Astrocyte (in vitro differentiated cells and primary cell): Measurements from ENCODE around the gene SCN2B. TPM values are rescaled to one million over a fixed set of nuclear protein-coding genes. Genes with fewer than 3 reads are reported as not detected.

Experiments
- DNase-seq: peaks from one replicate; pipeline ENCODE4 v3.0.0-alpha.2; 2010; ENCODE audit warnings: low read depth
- FAIRE-seq: peaks from 2 replicates; lab custom pipeline; 2011; peaks lifted over from hg19 to GRCh38; lab: Jason Lieb, UNC
- H2AFZ ChIP-seq: 2 replicates; pipeline ENCODE4 v1.6.0; 2012; ENCODE audit warnings: low read depth, low read length, inconsistent platforms
- H3K27ac ChIP-seq: 2 replicates; pipeline ENCODE4 v1.5.1; 2011; ENCODE audit warnings: low read depth, low read length, inconsistent platforms
- H3K27me3 ChIP-seq: 2 replicates; pipeline ENCODE4 v1.6.0; 2011; ENCODE audit warnings: low read length, inconsistent platforms; ENCODE audit not compliant: insufficient read depth
- H3K36me3 ChIP-seq: 2 replicates; pipeline ENCODE4 v1.5.1; 2011; ENCODE audit warnings: low read length, inconsistent platforms; ENCODE audit not compliant: insufficient read depth
- H3K4me1 ChIP-seq: 2 replicates; pipeline ENCODE4 v1.5.1; 2011; ENCODE audit warnings: low read length, inconsistent platforms; ENCODE audit not compliant: insufficient read depth
- H3K4me2 ChIP-seq: 2 replicates; pipeline ENCODE4 v1.6.0; 2012; ENCODE audit warnings: low read length, inconsistent platforms
- H3K4me3 ChIP-seq: 2 replicates; pipeline ENCODE4 v1.5.1; 2011; ENCODE audit warnings: low read depth, mild to moderate bottlenecking, low read length, inconsistent platforms; ENCODE audit not compliant: insufficient read depth
- H3K79me2 ChIP-seq: 2 replicates; pipeline ENCODE4 v1.6.0; 2012; ENCODE audit warnings: mild to moderate bottlenecking, low read length, inconsistent platforms; ENCODE audit not compliant: insufficient read depth
- H3K9ac ChIP-seq: 2 replicates; pipeline ENCODE4 v1.6.0; 2012; ENCODE audit warnings: mild to moderate bottlenecking, low read length, inconsistent platforms
- H3K9me3 ChIP-seq: 2 replicates; pipeline ENCODE4 v1.5.1; 2012; ENCODE audit warnings: low read depth, mild to moderate bottlenecking, low read length, inconsistent platforms; ENCODE audit not compliant: insufficient read depth
- H4K20me1 ChIP-seq: 2 replicates; pipeline ENCODE4 v1.6.0; 2012; ENCODE audit warnings: low read length, inconsistent platforms; ENCODE audit not compliant: insufficient read depth
- H3K27ac Mint-ChIP-seq: one replicate; pipeline ENCODE4 v1.8.0; 2021; ENCODE audit warnings: mild to moderate bottlenecking, mixed read lengths; ENCODE audit not compliant: unreplicated experiment
- H3K27me3 Mint-ChIP-seq: one replicate; pipeline ENCODE4 v1.8.0; 2021; ENCODE audit warnings: low read depth, mixed read lengths; ENCODE audit not compliant: unreplicated experiment
- H3K36me3 Mint-ChIP-seq: one replicate; pipeline ENCODE4 v1.8.0; 2021; ENCODE audit warnings: low read depth, mixed read lengths; ENCODE audit not compliant: unreplicated experiment
- H3K4me1 Mint-ChIP-seq: one replicate; pipeline ENCODE4 v1.8.0; 2021; ENCODE audit warnings: low read depth, mixed read lengths; ENCODE audit not compliant: unreplicated experiment
- H3K4me3 Mint-ChIP-seq: one replicate; pipeline ENCODE4 v1.8.0; 2021; ENCODE audit warnings: mild to moderate bottlenecking, moderate library complexity, mixed read lengths; ENCODE audit not compliant: unreplicated experiment
- H3K9me3 Mint-ChIP-seq: one replicate; pipeline ENCODE4 v1.8.0; 2021; ENCODE audit warnings: mild to moderate bottlenecking, mixed read lengths; ENCODE audit not compliant: unreplicated experiment
- EZH2 ChIP-seq: IDR thresholded peaks from 2 replicates; pipeline ENCODE4 v1.6.1; 2012; ENCODE audit warnings: mild to moderate bottlenecking, low read length, inconsistent platforms; ENCODE audit not compliant: insufficient read depth
- total RNA-seq: library from RNA; stranded (reverse); gene quantifications from 2 replicates; pipeline ENCODE4 v1.2.1, GENCODE V29; 2021
- TF ChIP-seq, protein P1 (sequence below): IDR thresholded peaks from 2 replicates; pipeline ENCODE4 v1.5.1; 2011; ENCODE audit warnings: low read depth, mild to moderate bottlenecking, inconsistent platforms, low read length, moderate library complexity; ENCODE audit not compliant: insufficient read depth

Gene SCN2B
- total RNA-seq, 1 donor from 2014 or later: 0.18 TPM

DNA sequence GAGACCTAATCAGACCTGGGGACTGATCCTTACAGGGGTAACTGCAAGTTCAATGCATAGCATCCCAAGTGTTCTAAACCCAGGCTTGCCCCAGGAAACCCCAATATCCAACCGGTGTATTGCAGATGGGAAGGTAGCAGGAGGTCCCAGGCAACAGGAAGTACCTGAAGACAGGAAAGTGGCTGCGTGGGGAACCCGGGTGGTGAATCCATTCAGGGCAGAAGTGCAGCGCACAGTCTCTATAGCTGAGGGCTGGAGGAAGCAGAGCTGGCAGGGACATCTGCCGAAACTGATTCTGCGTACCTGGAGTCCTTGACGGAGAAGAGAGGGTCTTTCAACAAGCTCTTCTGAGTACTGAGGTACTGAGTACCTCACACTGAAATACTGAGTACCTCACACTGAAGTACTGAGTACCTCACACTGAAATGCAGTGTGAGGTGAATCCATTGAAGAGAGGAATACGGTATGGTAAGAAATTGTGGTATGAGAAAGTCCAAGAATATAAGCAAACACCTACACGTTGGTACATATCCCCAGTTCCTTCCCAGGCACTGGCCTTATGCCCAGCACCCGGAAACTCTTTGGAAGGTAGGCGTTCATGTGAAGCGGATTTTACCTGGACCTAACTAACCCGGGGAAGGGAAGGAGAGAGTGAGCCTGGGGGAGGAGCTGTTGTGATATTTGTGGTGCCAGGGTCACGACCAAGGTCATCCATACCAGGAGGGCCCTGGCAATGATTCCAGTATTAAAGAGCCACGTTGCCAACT, 43.9 kb downstream of the SCN2B start:
- no peaks in the 10 kb centered on the region for H3K36me3 ChIP-seq
- H3K4me1 ChIP-seq: no peaks in the 10 kb centered on the region
- DNase-seq: no peak
- no peaks in the 10 kb centered on the region for H3K9me3 ChIP-seq
- Mint-ChIP-seq H3K27ac (no peak overlapping the region), H3K27me3 (peaks cover 69% of the 10 kb centered on the region), H3K4me3 (no peak overlapping the region), H3K4me1 (no peaks in the 10 kb centered on the region), H3K36me3 (no peaks in the 10 kb centered on the region), H3K9me3 (no peaks in the 10 kb centered on the region)
- no peak overlapping the region for H3K4me2 ChIP-seq
- H3K4me3 ChIP-seq: no peak overlapping the region
- H3K27ac ChIP-seq: no peak overlapping the region
- H3K79me2 ChIP-seq: no peaks in the 10 kb centered on the region
- H4K20me1 ChIP-seq: no peaks in the 10 kb centered on the region
- no peak overlapping the region for H3K9ac ChIP-seq
- FAIRE-seq: no peak
- H3K27me3 ChIP-seq: peaks cover 5% of the 10 kb centered on the region
- no peak overlapping the region for H2AFZ ChIP-seq
- no peak for TF ChIP-seq EZH2

DNA sequence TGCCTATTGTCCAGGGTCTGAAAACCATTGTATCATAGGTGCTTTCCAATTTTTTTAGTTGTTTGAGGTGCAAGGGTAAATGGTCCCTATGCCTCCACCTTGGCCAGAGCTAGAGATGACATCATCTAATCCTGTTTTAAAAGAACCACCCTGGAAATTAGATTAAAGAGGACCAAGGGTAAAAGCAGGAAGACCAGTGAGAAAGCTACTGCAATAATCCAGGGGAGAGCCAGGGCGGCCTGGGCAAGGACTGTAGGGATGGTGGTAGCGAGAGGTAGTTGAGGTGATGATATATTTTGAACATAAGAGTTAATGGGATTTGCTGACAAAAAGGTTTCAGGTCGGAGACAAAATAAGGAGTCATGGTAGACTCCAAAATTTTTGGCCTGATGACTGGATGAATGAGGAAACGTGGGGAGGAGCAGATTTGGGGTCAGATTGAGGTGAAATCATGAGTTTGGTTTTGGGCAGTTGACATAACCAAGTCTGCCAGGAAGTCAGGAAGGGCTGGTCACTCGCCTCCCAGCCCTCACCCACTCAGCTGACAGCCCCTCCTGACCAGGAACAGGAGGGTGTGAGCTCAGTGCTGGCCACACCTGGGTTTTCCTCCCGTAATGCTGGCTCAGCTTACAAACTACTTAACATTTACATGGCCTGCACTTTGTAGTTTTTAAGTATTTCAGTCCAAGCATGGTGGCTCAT, 46.8 kb downstream of the SCN2B start:
- Histone ChIP-seq H3K4me1 (no peaks in the 10 kb centered on the region), H3K9ac (no peak overlapping the region), H3K27me3 (peaks cover 5% of the 10 kb centered on the region), H2AFZ (no peak overlapping the region), H3K79me2 (no peaks in the 10 kb centered on the region), H3K9me3 (no peaks in the 10 kb centered on the region), H3K4me2 (no peak overlapping the region), H3K36me3 (no peaks in the 10 kb centered on the region), H4K20me1 (no peaks in the 10 kb centered on the region), H3K4me3 (no peak overlapping the region), H3K27ac (no peak overlapping the region)
- Mint-ChIP-seq H3K4me3 (no peak overlapping the region), H3K27ac (no peak overlapping the region), H3K4me1 (no peaks in the 10 kb centered on the region), H3K36me3 (no peaks in the 10 kb centered on the region), H3K9me3 (no peaks in the 10 kb centered on the region), H3K27me3 (peaks cover 49% of the 10 kb centered on the region)
- DNase-seq: no peak
- no peak for FAIRE-seq
- no peak for TF ChIP-seq EZH2
- TF ChIP-seq, protein P1, sequence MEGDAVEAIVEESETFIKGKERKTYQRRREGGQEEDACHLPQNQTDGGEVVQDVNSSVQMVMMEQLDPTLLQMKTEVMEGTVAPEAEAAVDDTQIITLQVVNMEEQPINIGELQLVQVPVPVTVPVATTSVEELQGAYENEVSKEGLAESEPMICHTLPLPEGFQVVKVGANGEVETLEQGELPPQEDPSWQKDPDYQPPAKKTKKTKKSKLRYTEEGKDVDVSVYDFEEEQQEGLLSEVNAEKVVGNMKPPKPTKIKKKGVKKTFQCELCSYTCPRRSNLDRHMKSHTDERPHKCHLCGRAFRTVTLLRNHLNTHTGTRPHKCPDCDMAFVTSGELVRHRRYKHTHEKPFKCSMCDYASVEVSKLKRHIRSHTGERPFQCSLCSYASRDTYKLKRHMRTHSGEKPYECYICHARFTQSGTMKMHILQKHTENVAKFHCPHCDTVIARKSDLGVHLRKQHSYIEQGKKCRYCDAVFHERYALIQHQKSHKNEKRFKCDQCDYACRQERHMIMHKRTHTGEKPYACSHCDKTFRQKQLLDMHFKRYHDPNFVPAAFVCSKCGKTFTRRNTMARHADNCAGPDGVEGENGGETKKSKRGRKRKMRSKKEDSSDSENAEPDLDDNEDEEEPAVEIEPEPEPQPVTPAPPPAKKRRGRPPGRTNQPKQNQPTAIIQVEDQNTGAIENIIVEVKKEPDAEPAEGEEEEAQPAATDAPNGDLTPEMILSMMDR: no peak

DNA sequence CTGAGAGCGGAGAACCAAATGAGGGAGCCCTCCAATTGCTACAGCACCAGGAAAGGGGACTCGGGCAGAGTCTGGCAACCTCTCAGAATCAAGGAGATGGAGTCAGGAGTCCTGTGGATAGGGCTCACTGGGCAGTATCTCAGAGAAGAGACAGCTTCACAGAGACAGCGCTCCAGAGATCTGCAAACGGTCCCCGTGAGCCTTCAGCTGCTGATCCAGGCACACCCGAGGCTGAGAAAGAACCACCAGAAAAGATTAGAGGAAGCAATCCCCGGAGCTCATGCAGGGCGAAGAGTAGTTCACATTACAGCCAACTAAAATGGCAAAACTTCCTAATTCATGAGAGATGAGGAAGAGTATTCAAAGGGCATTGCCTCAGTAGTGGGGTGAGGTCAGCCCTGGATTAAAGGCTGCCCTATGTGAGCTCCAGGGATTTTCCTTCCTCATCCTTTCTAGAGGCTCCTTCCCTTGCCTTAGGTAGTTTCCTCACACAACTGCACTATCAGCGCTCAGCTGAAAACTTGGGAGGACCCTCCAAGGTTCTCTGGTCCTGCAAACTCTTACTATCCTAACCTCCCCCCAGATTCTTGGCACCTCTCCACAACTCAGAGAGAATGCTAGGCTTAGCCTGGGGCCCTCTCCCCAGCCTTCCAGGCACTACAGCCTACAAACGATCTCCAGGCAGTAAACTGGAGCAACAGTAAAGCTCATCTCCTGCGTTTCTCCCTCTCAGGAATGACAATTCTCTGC, 47.5 kb downstream of the SCN2B start:
- Histone ChIP-seq H3K36me3 (no peaks in the 10 kb centered on the region), H3K9me3 (no peaks in the 10 kb centered on the region), H3K27me3 (peaks cover 5% of the 10 kb centered on the region), H2AFZ (no peak overlapping the region), H3K4me3 (no peak overlapping the region), H4K20me1 (no peaks in the 10 kb centered on the region), H3K9ac (no peak overlapping the region), H3K27ac (no peak overlapping the region), H3K79me2 (no peaks in the 10 kb centered on the region), H3K4me2 (no peak overlapping the region), H3K4me1 (no peaks in the 10 kb centered on the region)
- no peak for FAIRE-seq
- no peak overlapping the region for H3K4me3 Mint-ChIP-seq
- no peaks in the 10 kb centered on the region for H3K36me3 Mint-ChIP-seq
- no peak overlapping the region for H3K27ac Mint-ChIP-seq
- no peak for DNase-seq
- no peaks in the 10 kb centered on the region for H3K9me3 Mint-ChIP-seq
- H3K4me1 Mint-ChIP-seq: no peaks in the 10 kb centered on the region
- peaks cover 42% of the 10 kb centered on the region for H3K27me3 Mint-ChIP-seq
- no peak for TF ChIP-seq EZH2
- TF ChIP-seq, protein P1: no peak
